WTC11 (cell line): Measurements from ENCODE around the gene SCN9A. TPM values are rescaled to one million over a fixed set of nuclear protein-coding genes. Genes with fewer than 3 reads are reported as not detected.

Source experiments
- ATAC-seq: fragments of 200-7000 bp; cut with Tn5 transposase; 2 replicates; pipeline ENCODE4 v1.10.0; 2021; ENCODE audit warnings: mild to moderate bottlenecking, moderate library complexity
- CTCF ChIA-PET: fragments of 300-600 bp; sonication (Branson Sonifier 250); formaldehyde crosslinking; loops from one replicate; lab custom pipeline; 2021; ENCODE audit warnings: antibody characterized with exemption; lab: Charles Lee
- POLR2A ChIA-PET: fragments of 350-600 bp; sonication (Branson Sonifier 250); formaldehyde crosslinking; loops from one replicate; lab custom pipeline; 2021; ENCODE audit warnings: antibody characterized with exemption; lab: Charles Lee
- DNase-seq: peaks from one replicate; pipeline ENCODE4 v3.0.0; 2021; ENCODE audit warnings: low spot score
- H3K27ac Mint-ChIP-seq: 2 replicates; pipeline ENCODE4 v1.8.0; 2021; ENCODE audit warnings: mixed read lengths
- H3K27me3 Mint-ChIP-seq: 2 replicates; pipeline ENCODE4 v1.8.0; 2021; ENCODE audit warnings: low read depth, mild to moderate bottlenecking, moderate library complexity, mixed read lengths
- H3K36me3 Mint-ChIP-seq: 2 replicates; pipeline ENCODE4 v1.8.0; 2021; ENCODE audit warnings: mixed read lengths
- H3K4me1 Mint-ChIP-seq: 2 replicates; pipeline ENCODE4 v1.8.0; 2022; ENCODE audit warnings: mixed read lengths
- H3K4me3 Mint-ChIP-seq: 2 replicates; pipeline ENCODE4 v1.8.0; 2021; ENCODE audit warnings: mild to moderate bottlenecking, moderate library complexity, mixed read lengths
- H3K9me3 Mint-ChIP-seq: 2 replicates; pipeline ENCODE4 v1.8.0; 2021; ENCODE audit warnings: mixed read lengths
- CREM ChIP-seq: sonication (generic); formaldehyde crosslinking; IDR thresholded peaks from 2 replicates; pipeline ENCODE4 v1.8.1; 2022; ENCODE audit warnings: mild to moderate bottlenecking, missing genetic modification reagents, moderate library complexity
- EMX1 ChIP-seq: fragments of 250-450 bp; sonication (Bioruptor Pico); IDR thresholded peaks from 2 replicates; pipeline ENCODE4 v1.8.0; 2021; ENCODE audit warnings: mild to moderate bottlenecking
- FOXJ3 ChIP-seq: sonication (generic); formaldehyde crosslinking; IDR thresholded peaks from 2 replicates; pipeline ENCODE4 v1.9.0; 2021; ENCODE audit warnings: missing genetic modification reagents, mild to moderate bottlenecking, borderline replicate concordance
- FOXP1 ChIP-seq: sonication (generic); formaldehyde crosslinking; IDR thresholded peaks from 2 replicates; pipeline ENCODE4 v1.8.0; 2022; ENCODE audit warnings: missing genetic modification reagents, mild to moderate bottlenecking, moderate library complexity, borderline replicate concordance
- NFE2L1 ChIP-seq: sonication (generic); formaldehyde crosslinking; IDR thresholded peaks from 2 replicates; pipeline ENCODE4 v1.8.1; 2023; ENCODE audit warnings: missing genetic modification reagents
- TCF7 ChIP-seq: sonication (generic); formaldehyde crosslinking; IDR thresholded peaks from 2 replicates; pipeline ENCODE4 v1.8.0; 2022; ENCODE audit warnings: mild to moderate bottlenecking, low read depth, missing genetic modification reagents, moderate library complexity
- TEAD1 ChIP-seq: sonication (generic); formaldehyde crosslinking; IDR thresholded peaks from 2 replicates; pipeline ENCODE4 v1.8.0; 2022; ENCODE audit warnings: mild to moderate bottlenecking, missing genetic modification reagents
- TP53 ChIP-seq: sonication (generic); formaldehyde crosslinking; IDR thresholded peaks from 2 replicates; pipeline ENCODE4 v1.8.1; 2023; ENCODE audit warnings: mild to moderate bottlenecking, missing genetic modification reagents
- ZNF317 ChIP-seq: sonication (generic); formaldehyde crosslinking; IDR thresholded peaks from 2 replicates; pipeline ENCODE4 v1.8.1; 2023; ENCODE audit warnings: low read depth, mild to moderate bottlenecking, moderate library complexity, missing genetic modification reagents, borderline replicate concordance
- ZNF396 ChIP-seq: fragments of 250-450 bp; sonication (Bioruptor Pico); IDR thresholded peaks from 2 replicates; pipeline ENCODE4 v1.8.0; 2021; ENCODE audit warnings: mild to moderate bottlenecking, moderate library complexity, borderline replicate concordance
- total RNA-seq: library from RNA; stranded (reverse); gene quantifications from 3 replicates; pipeline ENCODE4 v1.2.3, GENCODE V29; 2021
- TF ChIP-seq, protein P1 (sequence below): fragments of 250-450 bp; sonication (Bioruptor Pico); IDR thresholded peaks from 2 replicates; pipeline ENCODE4 v1.9.0; 2021; ENCODE audit warnings: mild to moderate bottlenecking
- TF ChIP-seq, protein P2 (sequence below): fragments of 250-450 bp; sonication (Bioruptor Pico); IDR thresholded peaks from 2 replicates; pipeline ENCODE4 v1.9.0; 2021; ENCODE audit warnings: moderate library complexity, mild to moderate bottlenecking, inconsistent platforms, borderline replicate concordance
- TF ChIP-seq, protein P3 (sequence below): sonication (generic); formaldehyde crosslinking; IDR thresholded peaks from 2 replicates; pipeline ENCODE4 v1.8.1; 2022; ENCODE audit warnings: mild to moderate bottlenecking, missing genetic modification reagents, moderate library complexity, borderline replicate concordance
- TF ChIP-seq, protein P4 (sequence below): fragments of 250-450 bp; sonication (Bioruptor Pico); IDR thresholded peaks from 2 replicates; pipeline ENCODE4 v1.8.0; 2021; ENCODE audit warnings: mild to moderate bottlenecking
- TF ChIP-seq, protein P5 (sequence below): fragments of 250-450 bp; sonication (Bioruptor Pico); IDR thresholded peaks from 2 replicates; pipeline ENCODE4 v1.9.0; 2021; ENCODE audit warnings: mild to moderate bottlenecking, borderline replicate concordance
- TF ChIP-seq, protein P6 (sequence below): fragments of 250-450 bp; sonication (Bioruptor Pico); IDR thresholded peaks from 2 replicates; pipeline ENCODE4 v2.1.2; 2022; ENCODE audit warnings: mild to moderate bottlenecking, moderate library complexity

Gene SCN9A
- total RNA-seq, 1 experiment from 2014 or later, result 7.3 TPM

DNA sequence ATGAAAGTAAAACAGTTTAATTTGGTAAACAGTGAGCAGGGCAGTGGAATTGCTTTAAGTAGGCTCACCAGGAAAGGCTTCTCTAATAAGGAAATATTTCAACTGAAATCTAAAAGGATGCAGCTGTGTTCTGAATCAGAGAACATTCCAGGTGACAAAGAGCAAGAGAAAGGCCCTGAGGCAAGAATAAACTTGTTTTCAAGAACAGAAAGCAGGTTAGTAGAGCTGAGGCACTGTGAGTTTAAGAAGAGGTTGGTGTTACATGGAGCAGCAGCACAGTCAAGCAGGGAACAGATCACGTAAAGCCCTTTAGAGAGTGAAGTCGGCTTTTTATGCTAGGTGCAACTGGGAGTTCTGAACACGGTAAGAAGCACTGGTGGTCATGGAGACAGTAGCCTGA lies 191.0 kb downstream of the SCN9A start (continued):
- TF ChIP-seq, protein P1, sequence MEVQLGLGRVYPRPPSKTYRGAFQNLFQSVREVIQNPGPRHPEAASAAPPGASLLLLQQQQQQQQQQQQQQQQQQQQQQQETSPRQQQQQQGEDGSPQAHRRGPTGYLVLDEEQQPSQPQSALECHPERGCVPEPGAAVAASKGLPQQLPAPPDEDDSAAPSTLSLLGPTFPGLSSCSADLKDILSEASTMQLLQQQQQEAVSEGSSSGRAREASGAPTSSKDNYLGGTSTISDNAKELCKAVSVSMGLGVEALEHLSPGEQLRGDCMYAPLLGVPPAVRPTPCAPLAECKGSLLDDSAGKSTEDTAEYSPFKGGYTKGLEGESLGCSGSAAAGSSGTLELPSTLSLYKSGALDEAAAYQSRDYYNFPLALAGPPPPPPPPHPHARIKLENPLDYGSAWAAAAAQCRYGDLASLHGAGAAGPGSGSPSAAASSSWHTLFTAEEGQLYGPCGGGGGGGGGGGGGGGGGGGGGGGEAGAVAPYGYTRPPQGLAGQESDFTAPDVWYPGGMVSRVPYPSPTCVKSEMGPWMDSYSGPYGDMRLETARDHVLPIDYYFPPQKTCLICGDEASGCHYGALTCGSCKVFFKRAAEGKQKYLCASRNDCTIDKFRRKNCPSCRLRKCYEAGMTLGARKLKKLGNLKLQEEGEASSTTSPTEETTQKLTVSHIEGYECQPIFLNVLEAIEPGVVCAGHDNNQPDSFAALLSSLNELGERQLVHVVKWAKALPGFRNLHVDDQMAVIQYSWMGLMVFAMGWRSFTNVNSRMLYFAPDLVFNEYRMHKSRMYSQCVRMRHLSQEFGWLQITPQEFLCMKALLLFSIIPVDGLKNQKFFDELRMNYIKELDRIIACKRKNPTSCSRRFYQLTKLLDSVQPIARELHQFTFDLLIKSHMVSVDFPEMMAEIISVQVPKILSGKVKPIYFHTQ (CRISPR knock-in tag), result no peak
- no peak for TF ChIP-seq TCF7 (CRISPR knock-in tag)
- no peak for TF ChIP-seq EMX1 (CRISPR knock-in tag)
- TF ChIP-seq TEAD1 (CRISPR knock-in tag), result no peak
- TF ChIP-seq, protein P2, sequence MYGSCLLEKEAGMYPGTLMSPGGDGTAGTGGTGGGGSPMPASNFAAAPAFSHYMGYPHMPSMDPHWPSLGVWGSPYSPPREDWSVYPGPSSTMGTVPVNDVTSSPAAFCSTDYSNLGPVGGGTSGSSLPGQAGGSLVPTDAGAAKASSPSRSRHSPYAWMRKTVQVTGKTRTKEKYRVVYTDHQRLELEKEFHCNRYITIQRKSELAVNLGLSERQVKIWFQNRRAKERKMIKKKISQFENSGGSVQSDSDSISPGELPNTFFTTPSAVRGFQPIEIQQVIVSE (CRISPR knock-in tag), result no peak
- TF ChIP-seq, protein P3, sequence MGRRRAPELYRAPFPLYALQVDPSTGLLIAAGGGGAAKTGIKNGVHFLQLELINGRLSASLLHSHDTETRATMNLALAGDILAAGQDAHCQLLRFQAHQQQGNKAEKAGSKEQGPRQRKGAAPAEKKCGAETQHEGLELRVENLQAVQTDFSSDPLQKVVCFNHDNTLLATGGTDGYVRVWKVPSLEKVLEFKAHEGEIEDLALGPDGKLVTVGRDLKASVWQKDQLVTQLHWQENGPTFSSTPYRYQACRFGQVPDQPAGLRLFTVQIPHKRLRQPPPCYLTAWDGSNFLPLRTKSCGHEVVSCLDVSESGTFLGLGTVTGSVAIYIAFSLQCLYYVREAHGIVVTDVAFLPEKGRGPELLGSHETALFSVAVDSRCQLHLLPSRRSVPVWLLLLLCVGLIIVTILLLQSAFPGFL (CRISPR knock-in tag), result no peak
- TF ChIP-seq, protein P4, sequence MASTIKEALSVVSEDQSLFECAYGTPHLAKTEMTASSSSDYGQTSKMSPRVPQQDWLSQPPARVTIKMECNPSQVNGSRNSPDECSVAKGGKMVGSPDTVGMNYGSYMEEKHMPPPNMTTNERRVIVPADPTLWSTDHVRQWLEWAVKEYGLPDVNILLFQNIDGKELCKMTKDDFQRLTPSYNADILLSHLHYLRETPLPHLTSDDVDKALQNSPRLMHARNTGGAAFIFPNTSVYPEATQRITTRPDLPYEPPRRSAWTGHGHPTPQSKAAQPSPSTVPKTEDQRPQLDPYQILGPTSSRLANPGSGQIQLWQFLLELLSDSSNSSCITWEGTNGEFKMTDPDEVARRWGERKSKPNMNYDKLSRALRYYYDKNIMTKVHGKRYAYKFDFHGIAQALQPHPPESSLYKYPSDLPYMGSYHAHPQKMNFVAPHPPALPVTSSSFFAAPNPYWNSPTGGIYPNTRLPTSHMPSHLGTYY (CRISPR knock-in tag), result no peak
- no peak for TF ChIP-seq NFE2L1 (CRISPR knock-in tag)

DNA sequence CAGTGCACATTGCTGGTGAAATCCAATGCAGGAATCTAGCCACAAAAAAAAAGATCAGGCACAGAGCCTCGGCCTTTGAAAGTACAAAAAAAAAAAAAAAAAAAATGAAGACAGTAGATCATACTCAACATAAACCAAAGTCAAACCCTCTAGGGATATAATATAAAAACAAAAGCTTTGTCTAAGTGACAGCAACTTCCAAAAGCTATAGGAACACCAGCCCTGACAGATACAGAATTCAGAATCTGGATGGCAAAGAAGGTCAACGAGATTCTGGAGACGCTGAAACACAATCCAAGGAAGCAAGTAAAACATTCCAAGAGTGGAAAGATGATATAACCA lies 194.0 kb downstream of the SCN9A start:
- Mint-ChIP-seq H3K36me3 (no peaks in the 10 kb centered on the region), H3K27me3 (no peaks in the 10 kb centered on the region), H3K4me1 (peaks cover 34% of the 10 kb centered on the region), H3K4me3 (no peak overlapping the region), H3K27ac (no peak overlapping the region), H3K9me3 (no peaks in the 10 kb centered on the region)
- POLR2A ChIA-PET, result interaction anchor here (0.6 kb wide), 1 partner anchor 732 kb away, joined by 3 read pairs; no protein-coding TSS in a partner anchor
- DNase-seq (no peak), ATAC-seq (no peak)
- CTCF ChIA-PET, result interaction anchor here (0.6 to 2.9 kb wide), 11 partner anchors 9 to 421 kb away, joined by 3 to 9 read pairs (median 4); partner anchors contain the start of genes SCN1A and SCN9A
- TF ChIP-seq, protein P5, sequence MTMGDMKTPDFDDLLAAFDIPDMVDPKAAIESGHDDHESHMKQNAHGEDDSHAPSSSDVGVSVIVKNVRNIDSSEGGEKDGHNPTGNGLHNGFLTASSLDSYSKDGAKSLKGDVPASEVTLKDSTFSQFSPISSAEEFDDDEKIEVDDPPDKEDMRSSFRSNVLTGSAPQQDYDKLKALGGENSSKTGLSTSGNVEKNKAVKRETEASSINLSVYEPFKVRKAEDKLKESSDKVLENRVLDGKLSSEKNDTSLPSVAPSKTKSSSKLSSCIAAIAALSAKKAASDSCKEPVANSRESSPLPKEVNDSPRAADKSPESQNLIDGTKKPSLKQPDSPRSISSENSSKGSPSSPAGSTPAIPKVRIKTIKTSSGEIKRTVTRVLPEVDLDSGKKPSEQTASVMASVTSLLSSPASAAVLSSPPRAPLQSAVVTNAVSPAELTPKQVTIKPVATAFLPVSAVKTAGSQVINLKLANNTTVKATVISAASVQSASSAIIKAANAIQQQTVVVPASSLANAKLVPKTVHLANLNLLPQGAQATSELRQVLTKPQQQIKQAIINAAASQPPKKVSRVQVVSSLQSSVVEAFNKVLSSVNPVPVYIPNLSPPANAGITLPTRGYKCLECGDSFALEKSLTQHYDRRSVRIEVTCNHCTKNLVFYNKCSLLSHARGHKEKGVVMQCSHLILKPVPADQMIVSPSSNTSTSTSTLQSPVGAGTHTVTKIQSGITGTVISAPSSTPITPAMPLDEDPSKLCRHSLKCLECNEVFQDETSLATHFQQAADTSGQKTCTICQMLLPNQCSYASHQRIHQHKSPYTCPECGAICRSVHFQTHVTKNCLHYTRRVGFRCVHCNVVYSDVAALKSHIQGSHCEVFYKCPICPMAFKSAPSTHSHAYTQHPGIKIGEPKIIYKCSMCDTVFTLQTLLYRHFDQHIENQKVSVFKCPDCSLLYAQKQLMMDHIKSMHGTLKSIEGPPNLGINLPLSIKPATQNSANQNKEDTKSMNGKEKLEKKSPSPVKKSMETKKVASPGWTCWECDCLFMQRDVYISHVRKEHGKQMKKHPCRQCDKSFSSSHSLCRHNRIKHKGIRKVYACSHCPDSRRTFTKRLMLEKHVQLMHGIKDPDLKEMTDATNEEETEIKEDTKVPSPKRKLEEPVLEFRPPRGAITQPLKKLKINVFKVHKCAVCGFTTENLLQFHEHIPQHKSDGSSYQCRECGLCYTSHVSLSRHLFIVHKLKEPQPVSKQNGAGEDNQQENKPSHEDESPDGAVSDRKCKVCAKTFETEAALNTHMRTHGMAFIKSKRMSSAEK (CRISPR knock-in tag), result no peak
- no peak for TF ChIP-seq FOXJ3 (CRISPR knock-in tag)
- no peak for TF ChIP-seq CREM (CRISPR knock-in tag)
- no peak for TF ChIP-seq ZNF317 (CRISPR knock-in tag)
- TF ChIP-seq FOXP1, result no peak
- no peak for TF ChIP-seq TCF7 (CRISPR knock-in tag)
- TF ChIP-seq, protein P6, sequence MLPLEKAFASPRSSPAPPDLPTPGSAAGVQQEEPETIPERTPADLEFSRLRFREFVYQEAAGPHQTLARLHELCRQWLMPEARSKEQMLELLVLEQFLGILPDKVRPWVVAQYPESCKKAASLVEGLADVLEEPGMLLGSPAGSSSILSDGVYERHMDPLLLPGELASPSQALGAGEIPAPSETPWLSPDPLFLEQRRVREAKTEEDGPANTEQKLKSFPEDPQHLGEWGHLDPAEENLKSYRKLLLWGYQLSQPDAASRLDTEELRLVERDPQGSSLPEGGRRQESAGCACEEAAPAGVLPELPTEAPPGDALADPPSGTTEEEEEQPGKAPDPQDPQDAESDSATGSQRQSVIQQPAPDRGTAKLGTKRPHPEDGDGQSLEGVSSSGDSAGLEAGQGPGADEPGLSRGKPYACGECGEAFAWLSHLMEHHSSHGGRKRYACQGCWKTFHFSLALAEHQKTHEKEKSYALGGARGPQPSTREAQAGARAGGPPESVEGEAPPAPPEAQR (CRISPR knock-in tag), result no peak
- TF ChIP-seq TP53 (CRISPR knock-in tag), result no peak
- TF ChIP-seq ZNF396, result no peak
